Left cardiac atrium (tissue), 4 donors: ENCODE measurements around the gene TIRAP. TPM values are rescaled to one million over a fixed set of nuclear protein-coding genes. Genes with fewer than 3 reads are reported as not detected.

ENCODE experiments used
- ATAC-seq, 2 donors: fragments of 200-7000 bp; cut with Tn5 transposase; one replicate each; pipeline ENCODE4 v1.9.1; 2020; ENCODE audit warnings: mild to moderate bottlenecking in 2 of 2, moderate library complexity in 2 of 2
- DNase-seq: peaks from one replicate; pipeline ENCODE4 v3.0.0-alpha.2; 2020
- intact Hi-C, 2 donors: fragments of 100-400 bp; cut with DNase I; formaldehyde crosslinking; loops; one replicate each; pipeline versions ENCODE4 v1.14.1 to v1.15.1; 2022 to 2023
- total RNA-seq, 2 donors: library from RNA; stranded (reverse); fragmentation: NEBNext Ultra II Directional; extraction: Animal tissue kit (Norgen Biotek cat#: 25700); gene quantifications; one replicate each; pipeline ENCODE4 v1.2.1, GENCODE V29; 2021
- donor health status: DM: no; HTN: yes; CAD: no.
- donor health status: DM: no; HTN: yes; CAD: no; lungs with severe emphysema.
- donor health status: DM: yes; HTN: yes; CAD: no.
- donor health status: Dilated cardiomyopathy.

The TIRAP gene
- total RNA-seq, 2 donors from 2014 or later = 7.6 to 8.7 TPM

DNA sequence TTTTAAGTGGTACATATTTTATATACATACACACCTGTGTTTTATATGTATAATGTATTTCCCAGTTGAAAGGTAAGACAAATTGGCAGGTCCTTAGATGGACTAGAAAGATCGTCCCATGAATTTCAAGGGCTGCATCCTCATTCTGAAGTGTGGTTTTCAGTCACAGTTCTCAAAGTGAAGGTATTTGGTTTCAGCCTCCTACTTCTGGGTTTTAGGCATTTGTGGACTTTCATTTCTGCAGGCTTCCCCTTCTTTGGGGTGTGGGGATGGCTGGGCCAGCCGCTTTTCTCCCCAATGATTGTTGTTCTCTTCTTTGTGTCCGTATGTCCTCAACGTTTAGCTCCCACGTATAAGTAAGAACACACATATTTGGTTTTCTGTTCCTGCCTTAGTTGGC lies 30.9 kb downstream of the TIRAP start:
- intact Hi-C loops = loop anchor here in 1 of 2 donors (5.0 to 10.0 kb wide), 2 partner anchors 91 to 168 kb away; no protein-coding TSS in a partner anchor
- DNase-seq (no peak), ATAC-seq (no peak)

DNA sequence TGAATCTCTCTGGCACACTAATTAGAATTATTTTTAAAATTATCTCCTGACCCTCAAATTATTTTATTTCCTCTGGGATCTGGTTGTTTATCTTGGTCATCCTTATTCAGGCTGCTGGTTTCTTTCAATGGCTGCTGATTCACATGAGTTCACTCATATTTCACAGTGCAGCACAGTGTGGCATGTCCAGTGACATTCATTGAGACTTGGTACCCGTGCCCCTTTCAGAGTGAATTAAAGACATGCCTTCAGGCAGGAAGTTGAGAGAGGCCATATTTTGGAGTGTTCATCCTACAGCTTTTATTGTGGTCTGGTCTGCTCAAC lies 34.5 kb downstream of the TIRAP start:
- intact Hi-C loops = loop anchor here in 1 of 2 donors (10.0 kb wide), 1 partner anchor 87 kb away; no protein-coding TSS in a partner anchor
- ATAC-seq (peak; percentile 2 to 3), DNase-seq (no peak)

DNA sequence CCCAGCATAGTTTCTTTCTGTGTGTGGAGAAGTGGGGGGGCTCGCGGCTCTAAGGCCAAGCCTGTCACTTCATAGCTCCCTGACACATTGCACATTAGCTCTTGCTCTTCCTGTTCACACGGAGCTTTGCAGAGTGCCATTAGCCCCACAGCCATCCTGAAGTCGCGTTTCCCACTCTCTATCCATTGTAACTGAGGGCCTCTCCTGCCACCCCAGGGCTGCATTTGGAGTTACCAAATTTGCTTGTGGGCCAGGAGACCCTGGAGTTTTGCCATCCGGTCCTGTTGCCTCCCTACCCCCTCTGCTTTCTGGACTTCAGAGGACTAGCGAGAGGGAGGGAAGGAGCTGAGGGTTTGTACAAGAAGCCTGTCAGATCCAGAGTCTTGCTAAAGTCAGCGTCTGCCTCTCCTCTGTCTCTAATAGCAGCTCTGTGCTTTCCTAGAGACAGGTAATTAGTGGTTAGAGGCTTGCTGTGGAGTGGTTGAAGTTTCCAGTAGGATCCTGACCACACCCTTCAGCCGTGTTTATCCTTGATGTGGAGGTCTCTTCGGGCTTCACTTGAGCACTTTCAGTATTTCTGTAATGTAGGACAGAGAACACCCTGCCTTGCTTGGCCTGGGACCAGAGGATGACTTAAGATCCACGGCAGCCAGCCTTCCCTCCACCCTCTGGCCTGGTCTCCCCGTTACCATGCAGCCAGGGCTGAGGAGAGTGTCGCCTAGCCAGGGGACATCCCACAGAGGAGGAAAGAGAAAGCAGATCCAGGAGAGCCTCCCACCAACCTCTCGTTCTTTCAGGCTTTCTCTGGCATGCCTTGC lies 35.1 kb downstream of the TIRAP start:
- intact Hi-C loops = loop anchor here in 1 of 2 donors (10.0 kb wide), 1 partner anchor 87 kb away; no protein-coding TSS in a partner anchor

DNA sequence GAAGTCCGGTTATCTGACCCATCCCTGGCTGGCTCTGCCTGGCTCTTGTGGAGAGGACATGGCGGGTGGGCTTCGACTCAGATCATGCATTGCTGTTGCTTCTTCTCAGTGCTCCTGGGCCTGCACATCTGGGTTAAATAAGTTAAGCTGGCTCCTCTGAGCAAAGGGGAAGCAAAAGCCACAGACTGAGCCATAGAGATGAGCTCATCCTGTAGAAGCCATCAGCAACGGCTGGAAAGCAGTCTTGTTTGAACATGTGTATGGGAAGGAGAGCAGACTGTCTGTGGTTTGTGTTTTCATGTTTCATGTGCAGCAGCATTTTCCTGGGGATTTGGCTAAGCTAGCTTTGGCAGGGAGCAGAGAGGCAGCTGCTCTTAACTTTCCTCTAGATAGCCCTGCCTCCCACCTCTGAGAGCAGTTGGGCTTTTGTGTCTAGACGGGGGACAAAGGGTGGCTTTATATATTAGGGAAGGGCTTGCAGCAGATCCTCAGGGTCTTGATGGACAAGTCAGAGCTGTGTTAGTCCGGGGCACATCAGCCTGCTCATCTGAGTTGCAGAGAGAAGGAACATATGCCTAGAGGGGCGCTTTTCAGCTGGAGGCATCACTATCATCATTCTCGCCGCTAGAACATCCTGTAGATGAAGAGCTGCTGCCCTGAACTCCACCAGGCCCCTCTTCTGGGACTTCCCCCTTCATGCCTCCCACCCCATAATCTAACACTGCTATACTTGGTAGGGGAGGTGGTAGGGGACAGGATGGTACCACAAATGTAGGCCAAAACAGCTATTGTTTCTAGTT lies 35.9 kb downstream of the TIRAP start:
- intact Hi-C loops = loop anchor here in 1 of 2 donors (10.0 kb wide), 1 partner anchor 86 kb away; no protein-coding TSS in a partner anchor
- ATAC-seq (peak; percentile 70 to 88), DNase-seq (no peak)

More for the DNA sequence above, 35.1 kb downstream of the TIRAP start:
- ATAC-seq = peak; percentile 92
- DNase-seq = peak; percentile 84

DNA sequence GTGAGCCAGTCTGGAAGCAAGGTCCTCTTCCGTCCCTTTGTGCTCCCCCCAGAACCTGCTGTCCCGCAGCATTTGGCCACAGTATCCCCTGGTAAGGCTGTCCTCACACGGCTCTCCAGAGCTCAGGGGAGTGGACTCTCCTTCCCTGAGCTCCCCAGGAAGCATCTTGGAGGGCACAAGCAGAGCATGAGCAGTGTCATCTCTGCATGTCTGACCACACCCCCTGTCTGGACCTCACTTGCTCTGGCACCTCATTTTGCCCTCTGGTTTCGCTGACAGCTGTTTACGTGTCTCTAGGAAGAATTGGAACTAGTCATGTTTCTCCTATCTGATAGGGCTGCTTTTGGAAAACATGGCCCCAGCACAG lies 36.5 kb downstream of the TIRAP start:
- ATAC-seq = peak in 1 of 2 donors; percentile 8
- intact Hi-C loops = loop anchor here in 1 of 2 donors (10.0 kb wide), 1 partner anchor 85 kb away; no protein-coding TSS in a partner anchor
- no peak for DNase-seq

DNA sequence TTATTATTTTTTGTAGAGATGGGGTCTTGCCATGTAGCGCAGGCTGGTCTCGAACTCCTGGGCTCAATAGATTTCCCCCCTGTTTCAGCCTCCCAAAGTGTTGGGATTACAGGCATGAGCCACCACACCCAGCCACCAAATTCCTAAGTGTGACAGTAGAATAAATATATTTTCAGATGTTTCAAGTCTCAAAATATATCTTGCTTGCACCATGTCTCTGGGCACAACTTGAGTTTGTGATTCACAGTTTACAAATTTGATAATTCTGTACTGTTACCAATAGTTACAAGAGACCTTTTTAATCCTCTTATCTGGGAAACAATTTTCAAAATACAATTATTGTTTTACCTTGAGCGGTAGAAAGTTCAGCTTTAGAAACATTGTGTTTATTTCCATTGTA lies 40.1 kb downstream of the TIRAP start:
- DNase-seq = no peak
- ATAC-seq = no peak
- intact Hi-C loops = no loop called here

DNA sequence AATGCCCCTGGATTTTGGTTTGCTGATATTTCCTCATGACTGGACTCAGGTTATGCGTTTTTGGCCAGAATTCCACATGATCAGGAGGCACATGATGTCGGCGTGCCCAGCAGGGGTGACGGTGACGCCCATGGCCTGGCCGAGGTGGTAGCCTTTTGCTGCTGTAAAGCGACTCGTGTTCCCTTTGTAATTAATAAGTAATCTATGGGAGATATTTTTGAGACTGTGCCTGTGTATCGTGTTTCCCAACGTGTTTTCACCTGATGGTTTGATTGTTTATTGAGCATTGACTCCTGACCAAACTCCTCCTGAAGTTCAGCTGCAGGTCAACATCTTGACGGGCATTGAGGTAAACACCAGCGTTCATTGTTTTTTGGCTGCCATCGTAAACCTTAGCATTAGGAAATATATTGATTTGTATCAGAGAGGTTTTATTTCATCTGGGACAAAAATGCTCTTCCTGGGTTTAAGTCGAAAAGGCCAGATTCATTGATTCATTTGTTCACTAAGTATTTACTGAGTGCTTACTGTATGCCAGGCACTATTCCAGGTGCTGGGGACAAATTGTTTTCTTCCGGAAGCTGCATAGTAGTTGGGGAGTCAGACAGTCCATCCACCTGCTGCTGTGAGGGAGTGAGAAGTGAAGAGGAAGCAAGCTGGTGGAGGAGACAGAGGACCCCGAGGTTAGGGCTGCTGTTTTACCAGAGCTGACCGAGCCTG lies 44.5 kb downstream of the TIRAP start:
- intact Hi-C loops = no loop called here
- DNase-seq (no peak), ATAC-seq (no peak)

DNA sequence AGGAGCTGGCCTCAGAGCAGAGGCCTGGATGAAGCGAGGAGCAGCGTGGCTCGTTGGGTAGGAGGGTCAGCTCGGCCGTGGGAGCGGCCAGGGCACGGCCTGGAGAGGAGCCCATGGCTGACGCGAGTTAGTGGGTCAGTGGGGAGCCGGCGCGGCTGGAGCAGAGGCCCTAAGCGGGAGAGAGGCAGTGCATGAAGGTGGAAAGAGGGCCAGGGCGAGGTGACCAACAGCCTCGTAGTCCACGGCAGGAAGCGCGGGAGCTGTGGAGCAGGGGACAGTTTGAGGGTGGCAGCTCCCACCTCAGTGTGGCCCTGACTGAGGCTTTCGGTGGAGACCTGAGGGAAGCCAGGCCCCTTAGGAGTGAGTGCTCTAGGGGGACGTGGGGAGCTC lies 45.1 kb downstream of the TIRAP start:
- DNase-seq = no peak
- no peak for ATAC-seq
- intact Hi-C loops = no loop called here

DNA sequence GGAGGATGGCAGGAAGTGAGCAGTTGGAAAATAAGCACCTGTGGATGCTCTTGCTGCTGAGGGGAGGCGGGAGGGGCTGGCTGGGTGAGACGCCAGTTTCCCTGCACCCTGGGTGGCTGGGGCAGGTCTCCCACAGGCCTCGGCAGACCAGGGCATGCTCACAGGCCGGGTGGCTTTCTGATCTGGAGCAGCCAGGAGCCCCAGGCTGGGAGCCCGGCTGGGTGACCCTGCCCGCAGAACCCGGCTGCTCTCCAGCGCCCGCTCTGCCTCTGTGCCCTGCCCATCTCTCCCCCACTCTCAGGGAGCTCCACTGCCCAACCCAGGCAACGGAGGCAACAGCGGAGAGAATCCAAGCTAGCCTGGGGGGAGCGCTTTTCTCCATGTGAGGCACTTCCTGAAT lies 45.6 kb downstream of the TIRAP start:
- intact Hi-C loops = no loop called here
- DNase-seq = no peak

DNA sequence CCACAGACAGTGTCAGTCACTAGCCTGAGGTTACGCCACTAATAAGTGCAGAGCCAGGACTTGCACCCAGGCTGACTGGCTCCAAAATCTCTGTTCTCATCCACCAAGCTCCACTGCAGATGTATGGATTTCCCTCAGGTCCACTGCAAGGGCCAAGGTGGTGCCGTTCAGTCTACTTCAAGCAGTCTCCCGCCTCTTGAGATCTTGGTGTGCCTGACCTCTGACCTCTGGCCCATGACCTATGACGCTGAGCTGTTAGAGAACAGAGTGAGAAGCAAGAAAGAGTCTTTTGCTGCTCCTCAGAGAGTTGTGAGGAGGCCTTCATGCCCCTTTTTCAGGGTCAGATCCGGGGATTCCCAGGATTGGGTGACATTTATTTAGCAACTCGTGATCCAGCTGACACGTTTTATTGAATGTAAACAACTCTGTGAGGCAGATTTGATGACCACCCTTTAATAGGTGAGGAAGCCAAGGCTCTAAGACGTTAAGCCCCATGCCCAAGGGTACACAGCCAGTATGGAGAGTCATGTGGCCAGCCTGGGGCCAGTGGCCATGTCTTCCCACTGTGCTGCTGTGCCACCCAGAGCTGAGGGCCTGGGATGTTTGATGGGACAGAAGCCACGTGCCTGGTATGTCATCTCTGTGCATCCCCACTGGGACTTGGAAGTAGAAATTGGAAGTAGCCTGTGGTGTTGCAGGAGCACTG lies 46.2 kb downstream of the TIRAP start:
- DNase-seq (no peak), ATAC-seq (no peak)
- intact Hi-C loops = no loop called here

More for the DNA sequence above, 45.6 kb downstream of the TIRAP start:
- no peak for ATAC-seq

DNA sequence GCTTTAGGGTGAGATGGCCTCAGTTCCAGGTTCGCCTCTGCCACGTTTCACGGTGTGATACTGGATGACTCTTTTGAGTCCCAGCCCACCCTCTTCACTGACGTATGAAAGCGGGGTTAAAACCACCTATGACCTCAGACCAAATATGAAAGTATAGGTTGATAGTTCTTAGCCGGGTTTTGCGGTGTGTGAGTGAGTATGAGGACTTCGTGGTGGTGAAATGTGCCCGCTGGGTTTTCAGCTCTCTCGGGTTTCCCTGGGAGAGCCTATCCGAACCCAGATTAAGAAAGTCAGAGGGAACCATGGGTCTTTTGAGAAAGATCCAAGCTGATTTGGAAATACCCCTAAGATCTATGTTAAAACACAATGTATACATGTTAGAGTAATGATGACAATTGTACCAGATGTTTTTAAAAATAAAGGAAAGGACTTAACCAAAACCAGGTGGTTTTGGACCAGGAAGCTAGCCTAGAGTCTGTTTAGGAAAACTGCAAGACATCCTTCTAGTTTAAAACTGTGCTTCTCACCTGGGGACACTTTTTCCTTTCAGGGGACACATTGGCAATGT lies 46.8 kb downstream of the TIRAP start:
- no peak for DNase-seq
- ATAC-seq = no peak
- intact Hi-C loops = no loop called here

DNA sequence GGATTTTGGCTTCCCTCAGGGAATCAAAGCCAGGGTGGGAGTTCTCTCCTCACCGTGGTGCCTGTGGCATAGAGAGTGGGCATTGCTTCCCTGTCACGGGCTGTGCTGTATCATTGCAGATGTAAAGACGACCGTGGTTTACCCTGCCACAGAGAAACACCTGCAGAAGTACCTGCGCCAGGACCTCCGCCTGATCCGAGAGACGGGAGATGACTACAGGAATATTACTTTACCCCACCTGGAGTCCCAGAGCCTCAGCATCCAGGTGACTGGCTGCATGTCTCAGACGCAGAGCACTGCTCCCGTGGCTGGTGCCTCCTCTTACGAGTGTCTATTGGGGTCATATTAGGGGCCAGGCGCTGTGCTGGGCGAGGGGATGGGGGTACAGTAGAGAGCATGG lies 48.4 kb downstream of the TIRAP start:
- DNase-seq = no peak
- intact Hi-C loops = no loop called here
- no peak for ATAC-seq

DNA sequence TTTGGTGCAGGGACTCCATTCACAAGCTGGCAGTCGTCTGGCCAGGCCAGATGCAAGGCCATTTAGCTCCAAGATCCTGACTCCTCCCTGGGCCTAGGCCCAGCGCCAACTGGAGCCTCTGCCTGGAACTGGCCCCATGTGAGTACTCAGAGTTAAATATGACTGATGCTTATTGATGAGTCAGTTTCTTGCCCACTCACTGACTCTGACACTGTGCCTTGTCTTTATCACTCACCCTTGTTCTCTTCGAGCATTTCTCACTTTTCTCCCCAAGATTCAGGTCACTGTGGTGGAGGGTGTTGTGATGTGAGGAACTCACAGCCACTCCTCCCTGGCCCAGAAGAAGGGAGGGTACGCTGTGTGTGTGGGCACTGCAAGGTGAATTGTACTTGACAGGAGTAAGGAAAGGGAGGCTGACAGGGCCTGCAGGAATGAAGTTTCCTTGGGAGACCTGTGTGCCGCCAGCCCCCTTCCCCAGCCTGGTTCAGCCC lies 49.4 kb downstream of the TIRAP start:
- intact Hi-C loops = no loop called here
- DNase-seq = peak; percentile 82
- ATAC-seq = peak; percentile 88 to 90

DNA sequence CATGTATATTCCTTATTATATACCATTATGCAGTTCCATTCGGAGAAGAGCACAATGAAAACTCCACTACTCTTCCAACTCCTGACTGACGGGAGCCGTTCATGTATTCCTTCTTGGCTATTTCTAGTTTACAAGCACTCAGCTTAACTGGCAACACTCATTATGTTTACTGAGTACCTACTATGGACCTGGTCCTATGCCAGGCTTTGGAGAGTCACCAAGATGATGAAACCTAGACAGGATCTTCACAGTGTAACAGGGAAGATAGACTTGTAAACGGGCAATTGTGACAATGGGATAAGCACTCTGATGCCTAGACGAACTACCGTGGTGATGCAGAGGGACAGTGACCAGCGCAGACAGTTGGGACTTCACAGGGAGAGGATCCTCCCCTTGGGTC lies 50.2 kb downstream of the TIRAP start:
- no peak for ATAC-seq

DNA sequence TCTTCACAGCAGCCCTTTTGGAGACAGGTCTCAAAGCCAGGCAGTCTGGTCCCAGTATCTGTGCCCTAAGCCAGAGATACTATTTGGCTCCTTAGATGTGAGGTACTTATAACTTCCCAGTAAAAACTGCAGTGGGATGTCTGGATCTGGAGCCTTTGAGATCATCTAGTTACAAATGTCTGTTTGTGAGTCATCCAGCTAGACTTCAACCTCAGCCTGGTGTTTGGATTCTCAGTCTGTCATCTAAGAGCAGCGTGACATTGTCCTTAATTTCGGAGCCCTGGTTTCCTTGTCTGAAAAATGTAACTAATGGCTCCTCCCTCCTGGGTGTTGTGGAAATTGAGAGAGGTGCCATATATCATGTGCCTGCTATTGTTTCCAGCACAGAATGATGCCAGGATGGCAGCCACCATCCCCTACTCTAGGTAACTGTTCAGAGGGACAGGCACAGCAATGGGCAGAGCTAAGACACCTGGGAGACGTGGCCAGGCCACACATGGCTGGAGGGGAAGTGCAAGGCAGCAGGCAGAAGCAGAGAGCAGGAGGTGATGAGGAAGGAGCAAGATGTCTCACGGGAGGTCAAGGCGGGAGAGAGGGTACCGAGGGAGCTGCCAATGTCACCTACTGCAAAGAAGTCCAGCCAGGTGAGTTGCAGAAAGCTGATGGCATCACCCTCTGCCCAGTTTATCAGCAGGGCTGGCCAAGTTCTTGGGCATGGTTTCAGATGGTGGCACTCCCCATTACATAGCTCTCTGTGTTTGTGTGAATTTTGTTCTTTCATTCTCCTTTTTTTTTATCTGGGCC lies 52.0 kb downstream of the TIRAP start:
- intact Hi-C loops = no loop called here
- ATAC-seq = peak in 1 of 2 donors; percentile 25
- DNase-seq = no peak

More for the DNA sequence above, 50.2 kb downstream of the TIRAP start:
- intact Hi-C loops = no loop called here
- DNase-seq = no peak

DNA sequence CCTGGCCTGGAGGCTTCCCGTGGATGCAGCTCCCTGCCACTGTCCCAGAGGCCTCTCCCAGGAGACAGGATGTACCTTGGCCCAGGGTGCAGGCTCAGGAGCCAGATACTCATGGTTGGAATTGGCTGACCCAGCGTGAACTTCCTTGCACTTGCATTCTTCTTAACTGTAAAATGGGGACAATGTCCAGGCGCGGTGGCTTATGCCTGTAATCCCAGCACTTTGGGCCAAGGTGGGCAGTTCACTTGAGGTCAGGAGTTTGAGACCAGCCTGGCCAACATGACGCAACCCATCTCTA lies 52.5 kb downstream of the TIRAP start:
- intact Hi-C loops = no loop called here
- no peak for DNase-seq
- no peak for ATAC-seq

DNA sequence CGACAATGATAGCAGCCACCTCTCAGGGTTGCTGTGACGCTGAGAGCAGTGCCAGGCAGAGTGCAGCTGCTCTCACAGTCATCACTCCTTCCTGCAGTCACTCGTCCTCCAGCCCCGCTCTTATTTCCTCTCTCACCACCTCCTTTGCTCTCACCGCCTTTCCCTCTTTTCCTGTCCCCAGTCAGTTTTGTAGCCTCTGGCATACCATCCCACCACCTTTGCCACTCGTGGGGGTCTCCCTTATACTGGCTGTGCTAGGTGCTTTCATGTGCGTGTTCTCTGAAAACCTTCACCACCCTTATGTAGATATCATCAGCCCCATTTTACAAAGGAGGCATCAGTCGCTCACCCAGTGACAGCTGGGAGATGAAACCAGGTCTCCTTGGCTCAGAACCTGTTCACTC lies 53.2 kb downstream of the TIRAP start:
- ATAC-seq = no peak
- DNase-seq = no peak
- intact Hi-C loops = no loop called here

DNA sequence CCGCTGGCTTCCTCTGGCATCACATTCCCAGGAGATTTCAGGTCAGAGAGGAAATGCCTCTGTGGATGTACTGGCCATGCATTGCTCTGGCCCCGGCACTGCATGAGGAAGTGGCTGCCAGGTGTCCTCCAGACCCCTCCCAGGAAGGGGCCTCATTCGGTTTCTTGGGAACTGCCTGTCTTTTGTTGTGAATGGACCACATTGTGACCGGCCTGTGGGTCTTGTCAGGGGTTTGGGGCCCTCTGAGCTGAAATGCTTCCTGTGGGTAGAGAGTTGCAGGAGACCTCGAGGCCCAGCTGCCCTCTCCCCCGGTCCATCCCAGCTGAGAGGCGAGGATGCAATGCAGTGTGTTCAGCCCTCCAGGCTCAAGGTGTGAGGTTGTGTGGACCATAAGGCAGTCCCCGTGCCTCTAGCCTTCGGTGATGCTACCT lies 53.8 kb downstream of the TIRAP start:
- intact Hi-C loops = no loop called here
- DNase-seq (no peak), ATAC-seq (no peak)
